ENCODE measurements around the gene SPATA9.

Gene SPATA9

GRCh38 chr5:95686651-95687050 is 3.9 kb upstream of the SPATA9 start:
- DNase-seq (ENCODE audit: low spot score) (no peak), FAIRE-seq (no peak)

DNA sequence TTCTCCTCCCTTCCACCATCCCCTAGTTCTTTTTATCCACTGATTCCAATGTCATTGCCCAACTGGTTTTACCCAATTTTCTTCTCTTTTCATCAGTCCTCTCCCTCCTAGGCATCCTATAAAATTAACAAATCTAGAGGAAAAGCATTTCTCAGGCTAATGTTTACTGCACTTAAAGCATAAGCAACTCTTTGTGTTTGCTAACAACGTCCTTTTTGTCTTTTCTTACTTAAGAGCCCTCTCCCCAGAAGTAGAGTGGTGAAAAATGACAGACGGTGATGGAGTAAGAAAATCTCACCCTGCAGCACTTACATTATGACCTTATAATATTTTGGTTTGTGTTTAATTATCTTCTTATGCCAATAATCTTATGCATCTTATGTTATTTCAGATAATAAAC is 1.6 kb upstream of the SPATA9 start:
- FAIRE-seq (no peak), DNase-seq (ENCODE audit: low spot score) (no peak)

- FAIRE-seq (no peak), DNase-seq (ENCODE audit: low spot score) (no peak)
Measured at GRCh38 chr5:95673081-95673480, 9.7 kb downstream of the SPATA9 start.

DNA sequence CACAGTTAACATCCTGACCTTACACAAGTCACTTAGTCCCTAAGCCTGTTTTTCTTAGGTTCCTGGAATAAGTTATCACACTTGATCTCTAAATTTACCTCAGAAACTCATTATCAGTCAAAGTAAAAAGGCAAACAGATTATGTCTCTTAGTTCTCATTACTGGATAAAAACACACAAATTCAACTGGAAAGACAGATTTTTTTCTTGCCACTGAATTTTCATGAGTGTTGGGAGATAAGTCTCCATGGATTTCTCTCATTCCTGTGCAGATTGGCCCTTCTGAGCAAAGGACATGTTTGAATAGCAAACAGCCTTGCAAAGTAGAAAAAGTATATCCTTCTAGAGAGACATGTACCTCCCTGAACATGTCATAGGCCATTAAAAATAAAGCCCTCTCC is 10.2 kb downstream of the SPATA9 start:
- FAIRE-seq: no peak
- no peak for DNase-seq (ENCODE audit: low spot score)

DNA sequence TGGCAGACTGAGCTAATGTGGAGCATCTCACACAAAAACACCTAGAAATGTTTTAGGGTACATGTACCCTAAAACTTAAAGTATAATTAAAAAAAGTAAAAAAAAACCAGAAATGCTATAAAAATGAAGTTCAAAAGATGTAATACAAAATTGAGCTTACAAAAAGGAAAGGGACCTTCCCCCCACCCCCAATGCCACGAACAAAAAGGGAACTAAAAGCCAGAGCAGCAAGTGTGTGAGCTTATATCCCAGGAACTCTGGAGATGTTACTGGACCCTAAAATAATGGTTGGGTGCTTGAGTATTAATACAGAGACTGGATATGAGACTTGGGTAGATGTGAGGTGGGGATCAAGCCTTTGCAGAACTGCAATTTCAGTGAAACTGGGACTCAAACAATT is 11.0 kb downstream of the SPATA9 start:
- no peak for FAIRE-seq
- DNase-seq (ENCODE audit: low spot score): no peak

GRCh38 chr5:95670568-95670967 is 12.2 kb downstream of the SPATA9 start:
- FAIRE-seq (no peak), DNase-seq (ENCODE audit: low spot score) (no peak)

- no peak for DNase-seq (ENCODE audit: low spot score)
- FAIRE-seq: no peak
Measured at GRCh38 chr5:95669985-95670384, 12.8 kb downstream of the SPATA9 start.

DNA sequence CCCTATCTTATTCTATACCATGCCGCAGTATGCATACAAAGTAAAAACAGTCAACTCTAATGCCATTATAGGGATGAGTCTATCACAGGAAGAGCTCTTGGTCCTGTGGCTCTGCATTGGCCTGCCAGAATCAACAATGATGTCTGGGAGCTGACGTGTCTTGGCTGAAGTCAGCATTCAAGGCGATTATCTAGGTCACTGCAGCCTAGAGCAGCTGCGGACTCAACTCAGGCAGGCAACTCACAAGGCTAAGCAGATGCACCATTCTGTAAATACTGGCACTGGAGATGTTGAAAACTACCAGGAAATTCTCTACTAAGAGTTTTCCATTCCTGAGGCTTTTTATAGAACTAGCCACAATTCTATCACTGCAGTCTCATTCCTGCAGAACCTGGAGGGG is 13.3 kb downstream of the SPATA9 start:
- no peak for FAIRE-seq
- no peak for DNase-seq (ENCODE audit: low spot score)

DNA sequence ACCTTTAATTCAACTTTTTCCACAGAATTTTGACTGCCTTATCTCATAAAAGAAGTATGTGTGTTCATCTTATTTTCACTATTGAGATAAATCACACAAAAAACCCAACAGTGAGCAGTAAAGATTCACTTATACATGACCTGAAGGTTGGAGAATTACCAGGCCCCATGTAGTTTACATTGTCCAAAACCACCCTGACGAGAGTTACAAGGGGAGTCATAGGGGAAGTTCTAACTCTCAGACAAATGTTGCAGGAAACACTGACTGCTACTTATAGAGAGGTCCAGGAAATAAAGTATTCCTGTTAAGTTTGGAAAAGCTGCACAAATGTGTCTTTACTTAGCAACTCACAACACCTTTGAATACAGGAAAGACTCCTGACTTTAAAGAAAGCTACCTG is 14.1 kb downstream of the SPATA9 start:
- DNase-seq (ENCODE audit: low spot score) (no peak), FAIRE-seq (no peak)

DNA sequence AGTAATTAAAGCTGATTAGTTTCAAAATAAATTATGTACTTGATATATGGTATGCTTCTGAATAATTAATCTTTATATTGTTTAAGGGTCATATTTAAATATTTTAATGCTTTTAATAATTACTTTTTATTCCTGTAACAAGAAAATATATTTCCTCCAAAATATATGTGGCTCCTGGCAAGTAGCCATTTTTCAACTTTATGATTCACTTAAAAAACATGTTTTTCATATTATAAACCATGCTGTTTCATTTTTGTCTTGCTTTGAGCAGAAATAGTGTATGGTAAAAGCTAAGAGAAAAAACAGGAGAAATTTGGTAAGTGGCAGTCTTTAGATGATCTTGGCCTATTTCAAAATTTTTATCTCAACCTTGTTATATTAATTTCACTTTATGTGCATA is 14.6 kb downstream of the SPATA9 start:
- no peak for DNase-seq (ENCODE audit: low spot score)
- no peak for FAIRE-seq

DNA sequence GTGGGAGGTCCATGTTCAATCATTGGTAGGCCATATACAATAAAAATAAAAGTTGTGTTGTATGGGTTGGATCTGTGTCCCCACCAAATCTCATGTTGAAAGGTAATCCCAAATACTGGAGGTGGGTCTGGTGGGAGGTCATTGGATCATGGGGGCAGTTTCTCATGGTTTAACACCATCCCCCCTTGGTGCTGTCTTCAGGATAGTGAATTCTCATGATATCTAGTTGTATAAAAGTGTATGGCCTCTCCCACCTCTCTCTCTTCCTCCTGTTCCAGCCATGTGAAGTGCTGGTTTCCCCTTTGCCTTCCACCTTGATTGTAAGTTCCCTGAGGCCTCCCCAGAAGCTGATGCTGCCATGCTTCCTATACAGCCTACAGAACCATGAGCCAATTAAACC is 15.1 kb downstream of the SPATA9 start:
- DNase-seq (ENCODE audit: low spot score): no peak
- no peak for FAIRE-seq

GRCh38 chr5:95667061-95667618 is 15.7 kb downstream of the SPATA9 start:
- DNase-seq (ENCODE audit: low spot score) (no peak), FAIRE-seq (no peak)

DNA sequence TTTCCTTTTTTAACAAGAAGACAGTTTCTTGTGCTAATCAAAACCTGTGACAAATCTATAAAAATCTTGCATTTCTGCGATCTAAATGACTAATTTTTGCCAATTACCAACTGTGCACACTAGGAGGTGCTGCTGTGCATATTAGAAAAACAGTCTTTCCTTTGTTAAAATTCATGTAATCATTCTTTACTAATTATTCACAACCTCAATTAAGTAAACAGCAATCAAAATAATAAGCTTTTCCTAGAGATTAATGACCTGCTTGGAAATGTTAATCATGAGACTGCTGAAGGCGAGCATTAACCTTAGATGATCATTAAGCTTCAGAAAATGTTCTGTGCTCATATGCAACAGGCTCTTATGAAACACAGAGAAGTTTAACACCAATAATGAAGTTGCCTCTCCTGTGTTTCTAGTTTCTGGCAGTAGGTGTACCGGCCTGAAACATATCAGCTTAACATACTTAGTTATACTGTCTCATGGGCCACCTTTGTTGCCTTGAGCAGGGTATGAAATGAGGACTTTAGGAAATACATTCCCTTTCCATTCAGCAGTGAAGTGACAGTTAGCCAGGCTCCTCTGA is 18.5 kb downstream of the SPATA9 start:
- DNase-seq (ENCODE audit: low spot score) (peak; percentile 18), FAIRE-seq (no peak)

DNA sequence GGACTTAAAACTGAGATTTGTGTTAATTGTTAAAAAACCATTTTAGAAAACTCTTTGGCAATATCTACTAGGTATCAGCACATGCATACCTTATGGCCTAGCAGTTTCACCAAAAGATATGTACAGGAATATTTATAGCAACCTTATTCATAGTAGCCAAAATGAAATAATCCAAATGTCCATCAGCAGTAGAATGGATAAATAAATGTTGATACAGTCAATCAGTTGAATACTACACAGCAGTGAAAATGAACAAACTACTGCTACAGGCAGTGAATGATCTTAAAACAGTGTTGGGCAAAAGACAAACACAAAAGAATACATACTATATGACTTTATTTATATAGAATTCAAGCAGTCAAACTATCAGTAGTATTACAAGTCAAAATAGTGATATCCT is 19.8 kb downstream of the SPATA9 start:
- DNase-seq (ENCODE audit: low spot score) (no peak), FAIRE-seq (no peak)

DNA sequence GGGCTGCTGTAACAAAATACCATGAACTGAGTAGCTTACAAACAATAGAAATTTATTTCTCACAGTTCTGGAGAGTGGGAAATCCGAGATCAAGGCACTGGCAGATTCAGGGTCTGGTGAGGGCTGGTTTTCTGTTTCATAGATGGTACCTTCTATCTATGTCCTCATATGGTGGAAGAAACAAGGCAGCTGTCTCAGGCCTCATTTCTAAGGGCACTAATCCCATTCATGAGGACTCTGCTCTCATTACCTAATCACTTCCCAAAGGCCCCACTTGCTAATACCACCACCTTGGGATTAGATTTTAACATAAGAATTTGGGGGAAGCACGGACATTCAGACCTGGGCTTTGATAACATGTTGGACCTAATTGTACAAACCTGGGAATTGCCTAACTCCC is 22.7 kb downstream of the SPATA9 start:
- FAIRE-seq (no peak), DNase-seq (ENCODE audit: low spot score) (no peak)

- FAIRE-seq: no peak
- DNase-seq (ENCODE audit: low spot score): no peak
Measured at GRCh38 chr5:95655575-95655974, 27.2 kb downstream of the SPATA9 start.

DNA sequence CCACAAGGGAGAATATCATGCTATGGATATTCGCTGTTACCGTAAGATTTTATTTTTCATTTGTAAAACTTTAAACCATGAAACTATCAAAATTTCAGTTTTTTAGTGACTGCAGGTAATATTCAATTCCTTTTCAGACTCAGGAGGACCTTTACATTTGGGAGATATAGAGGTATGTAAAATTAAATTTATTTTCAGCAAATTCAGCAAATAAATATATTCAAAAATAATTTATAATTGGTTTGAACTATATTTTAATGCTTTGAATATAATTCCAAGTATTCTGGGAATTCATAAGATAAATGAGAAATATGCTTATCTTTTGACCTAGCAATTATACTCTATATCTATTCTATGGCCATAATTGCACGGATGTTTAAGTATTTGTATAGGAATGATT is 28.6 kb downstream of the SPATA9 start:
- DNase-seq (ENCODE audit: low spot score): no peak
- FAIRE-seq: no peak

DNA sequence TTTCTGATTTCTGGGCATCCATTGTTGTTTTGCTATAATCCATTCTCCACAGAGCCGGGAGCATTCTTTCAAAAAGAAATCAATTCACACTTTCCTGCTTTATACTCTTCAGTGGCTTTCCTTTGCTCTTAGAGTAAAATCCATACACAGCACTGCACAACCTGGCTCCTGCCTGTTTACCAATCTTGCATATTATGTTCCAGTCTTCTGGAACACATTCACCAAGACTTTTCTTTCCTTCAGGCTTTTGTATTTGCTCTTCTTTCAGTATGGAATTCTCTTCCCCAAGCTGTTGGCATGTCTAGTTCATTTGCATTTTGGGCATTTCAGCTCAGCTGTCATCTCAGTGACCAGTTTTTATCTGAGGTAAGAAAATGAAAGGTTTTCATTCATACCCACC is 29.9 kb downstream of the SPATA9 start:
- FAIRE-seq: no peak
- DNase-seq (ENCODE audit: low spot score): no peak

DNA sequence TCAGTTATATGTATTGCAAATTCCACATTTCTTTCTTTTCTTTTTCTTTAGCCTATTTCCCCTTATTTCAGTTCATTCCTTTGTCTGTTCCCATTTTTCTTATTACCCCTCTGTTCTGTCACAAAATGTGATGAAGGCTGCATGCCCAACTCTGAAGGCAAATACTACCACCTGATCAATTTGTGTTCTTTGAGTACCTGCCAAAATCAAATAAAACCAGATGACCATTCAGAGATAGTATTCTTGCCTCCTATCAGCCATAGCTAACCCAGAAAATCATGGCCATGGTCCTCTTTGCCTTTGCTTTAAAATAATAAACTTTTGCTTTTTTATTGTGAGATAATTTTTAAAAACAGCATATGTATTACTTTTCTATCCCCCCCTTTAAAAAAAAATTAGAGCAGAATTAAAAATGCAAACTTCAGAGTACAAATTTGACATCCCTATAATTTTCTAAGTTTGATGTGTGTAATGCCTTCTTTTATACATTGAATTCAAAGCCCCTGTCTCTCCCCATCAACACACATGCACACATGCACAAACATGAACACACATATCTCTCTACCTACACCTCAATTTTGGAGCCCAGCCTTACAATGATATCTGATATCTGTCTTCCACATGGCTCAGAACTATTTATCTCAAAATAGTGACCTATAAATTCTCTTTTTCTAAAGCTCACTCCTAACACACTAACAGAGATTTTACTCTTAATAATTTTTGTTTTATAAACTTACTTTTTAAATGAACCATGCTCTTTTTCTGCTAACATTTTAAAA is 32.8 kb downstream of the SPATA9 start:
- no peak for DNase-seq (ENCODE audit: low spot score)
- FAIRE-seq: no peak

DNA sequence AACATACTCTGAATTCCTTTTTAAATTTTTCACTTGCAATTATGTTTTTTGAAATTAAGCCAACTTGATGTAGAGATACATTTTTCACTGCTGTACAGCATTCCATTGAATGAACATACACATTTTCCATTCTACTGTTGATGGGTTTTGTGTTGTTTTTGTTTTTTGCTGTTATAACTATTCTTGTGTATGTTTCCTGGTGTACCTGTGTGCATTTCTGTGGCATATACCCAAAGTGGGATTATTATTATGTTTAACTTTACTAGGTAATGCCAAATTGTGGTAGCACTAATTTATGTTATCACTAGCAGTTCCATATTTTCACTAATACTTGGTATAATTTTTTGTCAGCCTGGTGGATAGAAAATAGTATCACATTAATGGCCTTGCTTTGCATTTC is 33.5 kb downstream of the SPATA9 start:
- DNase-seq (ENCODE audit: low spot score) (no peak), FAIRE-seq (no peak)

- no peak for FAIRE-seq
- DNase-seq (ENCODE audit: low spot score): no peak
Measured at GRCh38 chr5:95647886-95648860, 34.6 kb downstream of the SPATA9 start.
